Measurements from ENCODE around the gene SUMF1.

SUMF1 gene

DNA sequence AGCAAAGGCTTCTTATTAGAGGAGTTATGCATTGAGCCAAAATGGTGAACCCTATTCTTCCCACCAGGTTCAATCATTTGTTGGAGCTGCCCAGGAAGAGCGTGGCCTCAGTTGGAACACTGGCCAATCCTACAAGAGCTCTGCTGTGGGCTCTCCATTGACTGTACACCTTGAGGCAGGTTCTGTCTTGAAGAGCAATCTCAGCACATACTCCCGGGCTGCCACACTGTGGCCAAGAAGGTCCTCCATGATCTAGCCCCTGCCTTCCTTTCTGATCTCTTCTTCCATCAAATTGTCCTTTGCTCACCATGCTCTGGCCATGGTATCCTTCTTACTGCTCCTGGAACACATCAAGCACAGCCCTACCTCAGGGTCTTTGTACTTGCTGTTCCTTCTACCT lies 5.7 kb upstream of the SUMF1 start:
- H3K36me3 ChIP-seq (ENCODE audit: insufficient read depth, low read length): no peaks in the 10 kb centered on the region
- no peaks in the 10 kb centered on the region for H3K79me2 ChIP-seq (ENCODE audit: insufficient read depth, low read length)
- no peaks in the 10 kb centered on the region for H3K4me1 ChIP-seq (ENCODE audit: insufficient read depth, low read length, severe bottlenecking)
- H3K4me2 ChIP-seq (ENCODE audit: low read length): no peak overlapping the region
- H3F3A ChIP-seq (ENCODE audit: insufficient read depth, low read length): no peaks in the 10 kb centered on the region; the same call in 1 of the 2 replicates
- no peak overlapping the region for H2AFZ ChIP-seq (ENCODE audit: low read length)
- no peaks in the 10 kb centered on the region for H3K27me3 ChIP-seq (ENCODE audit: insufficient read depth, low read length)
- TF ChIP-seq EZH2 (IDR thresholded peaks at IDR 0.05; ENCODE audit: borderline replicate concordance, low read length): no peak
- TF ChIP-seq, protein P1, sequence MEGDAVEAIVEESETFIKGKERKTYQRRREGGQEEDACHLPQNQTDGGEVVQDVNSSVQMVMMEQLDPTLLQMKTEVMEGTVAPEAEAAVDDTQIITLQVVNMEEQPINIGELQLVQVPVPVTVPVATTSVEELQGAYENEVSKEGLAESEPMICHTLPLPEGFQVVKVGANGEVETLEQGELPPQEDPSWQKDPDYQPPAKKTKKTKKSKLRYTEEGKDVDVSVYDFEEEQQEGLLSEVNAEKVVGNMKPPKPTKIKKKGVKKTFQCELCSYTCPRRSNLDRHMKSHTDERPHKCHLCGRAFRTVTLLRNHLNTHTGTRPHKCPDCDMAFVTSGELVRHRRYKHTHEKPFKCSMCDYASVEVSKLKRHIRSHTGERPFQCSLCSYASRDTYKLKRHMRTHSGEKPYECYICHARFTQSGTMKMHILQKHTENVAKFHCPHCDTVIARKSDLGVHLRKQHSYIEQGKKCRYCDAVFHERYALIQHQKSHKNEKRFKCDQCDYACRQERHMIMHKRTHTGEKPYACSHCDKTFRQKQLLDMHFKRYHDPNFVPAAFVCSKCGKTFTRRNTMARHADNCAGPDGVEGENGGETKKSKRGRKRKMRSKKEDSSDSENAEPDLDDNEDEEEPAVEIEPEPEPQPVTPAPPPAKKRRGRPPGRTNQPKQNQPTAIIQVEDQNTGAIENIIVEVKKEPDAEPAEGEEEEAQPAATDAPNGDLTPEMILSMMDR (IDR thresholded peaks at IDR 0.05; ENCODE audit: low read length): no peak
- no peak overlapping the region for H3K4me3 ChIP-seq (ENCODE audit: low read depth, low read length, poor library complexity, severe bottlenecking)
- no peaks in the 10 kb centered on the region for H4K20me1 ChIP-seq (ENCODE audit: insufficient read depth, low read length)
- no peak overlapping the region for H3K9ac ChIP-seq (ENCODE audit: low read length)
- no peaks in the 10 kb centered on the region for H3K9me2 ChIP-seq (ENCODE audit: low read depth, low read length)
- no peak overlapping the region for H3K27ac ChIP-seq (ENCODE audit: low read depth, low read length, poor library complexity, severe bottlenecking)
- H3K9me3 ChIP-seq (ENCODE audit: low read length): no peaks in the 10 kb centered on the region

GRCh38 chr3:4472312-4472711 lies 5.2 kb upstream of the SUMF1 start:
- no peak overlapping the region for H3K9ac ChIP-seq (ENCODE audit: low read length)
- no peak overlapping the region for H3K4me2 ChIP-seq (ENCODE audit: low read length)
- no peak overlapping the region for H3K27ac ChIP-seq (ENCODE audit: low read depth, low read length, poor library complexity, severe bottlenecking)
- H3K79me2 ChIP-seq (ENCODE audit: insufficient read depth, low read length): no peaks in the 10 kb centered on the region
- H3K36me3 ChIP-seq (ENCODE audit: insufficient read depth, low read length): no peaks in the 10 kb centered on the region
- no peaks in the 10 kb centered on the region; the same call in 1 of the 2 replicates for H3F3A ChIP-seq (ENCODE audit: insufficient read depth, low read length)
- no peaks in the 10 kb centered on the region for H4K20me1 ChIP-seq (ENCODE audit: insufficient read depth, low read length)
- no peaks in the 10 kb centered on the region for H3K9me3 ChIP-seq (ENCODE audit: low read length)
- H3K4me3 ChIP-seq (ENCODE audit: low read depth, low read length, poor library complexity, severe bottlenecking): no peak overlapping the region
- no peaks in the 10 kb centered on the region for H3K27me3 ChIP-seq (ENCODE audit: insufficient read depth, low read length)
- H3K9me2 ChIP-seq (ENCODE audit: low read depth, low read length): no peaks in the 10 kb centered on the region
- H2AFZ ChIP-seq (ENCODE audit: low read length): no peak overlapping the region
- peaks cover 4% of the 10 kb centered on the region for H3K4me1 ChIP-seq (ENCODE audit: insufficient read depth, low read length, severe bottlenecking)
- TF ChIP-seq EZH2 (IDR thresholded peaks at IDR 0.05; ENCODE audit: borderline replicate concordance, low read length): no peak
- TF ChIP-seq, protein P1 (IDR thresholded peaks at IDR 0.05; ENCODE audit: low read length): no peak

DNA sequence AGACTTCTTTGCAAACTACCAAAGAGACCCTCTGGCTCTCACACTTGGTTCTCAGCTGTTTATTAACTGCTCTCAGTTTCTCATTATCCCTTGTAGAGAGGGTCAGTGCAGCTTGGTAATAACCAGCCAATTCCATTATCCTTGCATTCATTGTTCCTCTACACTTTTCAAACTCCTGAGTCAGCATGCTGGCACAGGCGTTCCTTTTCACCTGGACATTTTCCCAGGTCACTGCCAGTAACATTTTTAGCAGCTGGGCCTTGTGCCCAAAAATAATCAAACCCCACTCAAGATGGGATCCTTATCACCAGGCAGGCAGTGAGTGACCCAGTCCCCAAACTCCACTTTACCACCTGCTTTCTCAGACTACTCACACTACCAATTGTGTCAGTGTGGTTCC lies 4.8 kb upstream of the SUMF1 start:
- Histone ChIP-seq H2AFZ (ENCODE audit: low read length) (no peak overlapping the region), H3F3A (ENCODE audit: insufficient read depth, low read length) (no peaks in the 10 kb centered on the region; the same call in 1 of the 2 replicates), H3K79me2 (ENCODE audit: insufficient read depth, low read length) (no peaks in the 10 kb centered on the region), H3K4me2 (ENCODE audit: low read length) (no peak overlapping the region), H3K4me3 (ENCODE audit: low read depth, low read length, poor library complexity, severe bottlenecking) (no peak overlapping the region), H3K36me3 (ENCODE audit: insufficient read depth, low read length) (no peaks in the 10 kb centered on the region), H4K20me1 (ENCODE audit: insufficient read depth, low read length) (no peaks in the 10 kb centered on the region), H3K9me3 (ENCODE audit: low read length) (no peaks in the 10 kb centered on the region), H3K27ac (ENCODE audit: low read depth, low read length, poor library complexity, severe bottlenecking) (no peak overlapping the region), H3K9me2 (ENCODE audit: low read depth, low read length) (no peaks in the 10 kb centered on the region), H3K9ac (ENCODE audit: low read length) (no peak overlapping the region), H3K27me3 (ENCODE audit: insufficient read depth, low read length) (no peaks in the 10 kb centered on the region), H3K4me1 (ENCODE audit: insufficient read depth, low read length, severe bottlenecking) (peaks cover 6% of the 10 kb centered on the region)
- TF ChIP-seq, protein P1 (IDR thresholded peaks at IDR 0.05; ENCODE audit: low read length): no peak
- TF ChIP-seq EZH2 (IDR thresholded peaks at IDR 0.05; ENCODE audit: borderline replicate concordance, low read length): no peak

All from OCI-LY1 (cell line).